Body of pancreas (tissue), 4 donors: ENCODE measurements around the gene PCBP3. TPM values are rescaled to one million over a fixed set of nuclear protein-coding genes. Genes with fewer than 3 reads are reported as not detected.

ENCODE experiments used
- ATAC-seq: fragments of 150-250 bp; one replicate; pipeline ENCODE4 v1.9.1; 2016
- DNase-seq, 4 donors: peaks; one replicate each; pipeline ENCODE4 v3.0.0-alpha.2; 2019
- H3K27ac ChIP-seq, 4 donors: fragments of 200-600 bp; sonication (generic); 1 replicate in 3 of 4; 2 replicates in 1 of 4; pipeline versions ENCODE4 v1.5.1 to v1.6.1; 2016 to 2019; ENCODE audit warnings: mild to moderate bottlenecking in 1 of 4, mixed read lengths in 1 of 4, moderate library complexity in 1 of 4
- H3K27me3 ChIP-seq, 2 donors: fragments of 200-600 bp; sonication (generic); one replicate each; pipeline ENCODE4 v1.6.0; 2016; ENCODE audit warnings: mild to moderate bottlenecking in 1 of 2
- H3K36me3 ChIP-seq, 2 donors: fragments of 200-600 bp; sonication (generic); replicated peaks in 1 of 2; 2 replicates each; pipeline ENCODE4 v1.5.1; 2016; ENCODE audit warnings: low read depth in 2 of 2; ENCODE audit not compliant: insufficient read depth in 1 of 2
- H3K4me1 ChIP-seq: fragments of 200-600 bp; sonication (generic); one replicate; pipeline ENCODE4 v1.6.0; 2016
- H3K4me3 ChIP-seq, 2 donors: fragments of 200-600 bp; sonication (generic); 1 replicate in 1 of 2; 2 replicates in 1 of 2; pipeline ENCODE4 v1.5.1; 2016 to 2019
- H3K9me3 ChIP-seq, 3 donors: fragments of 200-600 bp; sonication (generic); 1 replicate in 2 of 3; 2 replicates in 1 of 3; pipeline ENCODE4 v1.5.1; 2016
- POLR2A ChIP-seq, 3 donors: fragments of 450-650 bp; IDR thresholded peaks; one replicate each; pipeline ENCODE4 v1.6.1; 2016; ENCODE audit warnings: antibody characterized with exemption in 3 of 3, mild to moderate bottlenecking in 2 of 3
- WGBS, 2 donors: methylation state at CpG; one replicate each; pipeline ENCODE4 v1.1.5; 2017; 5-methylcytosine and 5-hydroxymethylcytosine counted together
- intact Hi-C: fragments of 100-400 bp; cut with DNase I; formaldehyde crosslinking; loops from one replicate; pipeline ENCODE4 v1.15.1; 2023
- total RNA-seq, 2 donors: library from RNA; depleted of rRNA; stranded (reverse); fragments of >200 nt; gene quantifications; one replicate each; pipeline ENCODE4 v1.1.0, GENCODE V29; 2016
- TF ChIP-seq, protein P1 (sequence below), 7 experiments: fragments of 450-650 bp in 4 of 7; fragments of 200-600 bp in 3 of 7; sonication (generic) in 3 of 7; IDR thresholded peaks; one replicate each; pipeline ENCODE4 v1.5.1; 2016 to 2019; ENCODE audit warnings: antibody characterized with exemption in 7 of 7

PCBP3 gene
- total RNA-seq, 2 donors from 2014 or later, result 1.3 to 4.6 TPM

DNA sequence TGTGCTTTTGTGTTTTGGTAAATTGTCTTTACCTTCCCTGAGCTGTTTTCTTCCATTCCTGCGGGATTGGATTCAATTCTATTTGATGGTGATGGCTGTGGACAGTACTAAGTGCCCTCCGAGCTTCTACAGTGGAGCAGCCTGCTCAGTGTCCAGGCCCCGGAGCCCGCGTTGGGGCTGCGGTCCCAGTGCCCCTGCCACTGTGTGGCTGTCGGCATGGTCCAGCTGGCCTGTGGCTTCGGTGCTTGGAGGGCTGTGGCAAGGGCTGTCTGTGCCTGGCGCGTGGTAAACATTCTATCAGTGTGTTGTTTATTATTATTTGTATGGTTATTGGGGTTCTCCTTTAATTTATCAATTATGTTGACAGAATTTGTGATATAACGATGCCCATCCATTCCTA is 228.9 kb downstream of the PCBP3 start:
- intact Hi-C loops, result no loop called here
- Histone ChIP-seq H3K4me3 (no peak overlapping the region), H3K36me3 (no peaks in the 10 kb centered on the region), H3K27ac (no peak overlapping the region), H3K27me3 (no peaks in the 10 kb centered on the region), H3K4me1 (no peaks in the 10 kb centered on the region), H3K9me3 (no peaks in the 10 kb centered on the region)
- ATAC-seq, result no peak
- WGBS, 2 donors, result 80 to 81% methylated on average over 10 to 11 of the region's 11 CpGs
- DNase-seq, result no peak
- TF ChIP-seq, protein P1, sequence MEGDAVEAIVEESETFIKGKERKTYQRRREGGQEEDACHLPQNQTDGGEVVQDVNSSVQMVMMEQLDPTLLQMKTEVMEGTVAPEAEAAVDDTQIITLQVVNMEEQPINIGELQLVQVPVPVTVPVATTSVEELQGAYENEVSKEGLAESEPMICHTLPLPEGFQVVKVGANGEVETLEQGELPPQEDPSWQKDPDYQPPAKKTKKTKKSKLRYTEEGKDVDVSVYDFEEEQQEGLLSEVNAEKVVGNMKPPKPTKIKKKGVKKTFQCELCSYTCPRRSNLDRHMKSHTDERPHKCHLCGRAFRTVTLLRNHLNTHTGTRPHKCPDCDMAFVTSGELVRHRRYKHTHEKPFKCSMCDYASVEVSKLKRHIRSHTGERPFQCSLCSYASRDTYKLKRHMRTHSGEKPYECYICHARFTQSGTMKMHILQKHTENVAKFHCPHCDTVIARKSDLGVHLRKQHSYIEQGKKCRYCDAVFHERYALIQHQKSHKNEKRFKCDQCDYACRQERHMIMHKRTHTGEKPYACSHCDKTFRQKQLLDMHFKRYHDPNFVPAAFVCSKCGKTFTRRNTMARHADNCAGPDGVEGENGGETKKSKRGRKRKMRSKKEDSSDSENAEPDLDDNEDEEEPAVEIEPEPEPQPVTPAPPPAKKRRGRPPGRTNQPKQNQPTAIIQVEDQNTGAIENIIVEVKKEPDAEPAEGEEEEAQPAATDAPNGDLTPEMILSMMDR (IDR thresholded peaks at IDR 0.05), result no peak
- no peak for TF ChIP-seq POLR2A (IDR thresholded peaks at IDR 0.05)

DNA sequence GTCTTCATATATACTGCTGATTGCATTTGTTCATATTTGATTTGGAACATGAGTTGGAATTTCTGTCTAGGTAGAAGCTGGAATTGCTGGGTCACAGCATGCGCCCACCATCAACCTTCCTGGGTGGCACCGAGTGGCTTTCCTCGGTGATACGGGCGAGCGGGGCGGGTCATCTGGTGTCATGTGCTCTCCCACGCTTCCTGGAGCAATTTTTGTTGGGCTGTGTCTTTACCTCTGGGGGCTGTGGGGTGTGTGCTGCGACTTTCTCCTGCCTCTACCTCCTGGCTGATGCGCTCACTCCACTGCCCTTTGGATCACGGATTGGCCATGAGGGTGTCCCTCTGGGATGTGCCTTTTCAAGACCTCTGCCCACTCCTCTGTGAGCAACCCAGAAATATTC is 229.4 kb downstream of the PCBP3 start:
- no peak for DNase-seq
- no peak for TF ChIP-seq POLR2A (IDR thresholded peaks at IDR 0.05)
- TF ChIP-seq, protein P1 (IDR thresholded peaks at IDR 0.05), result no peak

DNA sequence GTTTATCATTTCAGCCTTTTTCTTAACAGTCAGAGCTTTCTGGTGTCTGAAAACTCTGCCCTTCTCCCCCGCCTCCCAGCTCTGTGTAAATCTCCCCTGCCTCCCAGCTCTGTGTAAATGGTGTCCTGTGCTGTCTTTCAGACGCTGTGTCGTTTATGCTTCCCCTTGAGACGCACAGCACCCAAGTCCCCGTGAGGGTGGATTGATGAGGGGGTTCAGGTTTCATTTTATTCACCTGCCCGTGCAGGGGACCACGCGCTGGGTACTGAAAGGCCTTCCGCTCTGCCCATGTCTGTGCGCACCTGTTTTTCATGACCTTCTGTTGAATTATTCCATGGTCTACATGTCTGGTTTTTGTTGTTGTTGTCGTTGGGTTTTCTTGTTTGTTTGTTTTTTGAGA is 229.9 kb downstream of the PCBP3 start:
- Histone ChIP-seq H3K9me3 (no peaks in the 10 kb centered on the region), H3K4me3 (no peak overlapping the region), H3K36me3 (no peaks in the 10 kb centered on the region), H3K4me1 (no peaks in the 10 kb centered on the region), H3K27ac (no peak overlapping the region), H3K27me3 (no peaks in the 10 kb centered on the region)
- no peak for TF ChIP-seq POLR2A (IDR thresholded peaks at IDR 0.05)
- TF ChIP-seq, protein P1 (IDR thresholded peaks at IDR 0.05), result no peak
- ATAC-seq (no peak), DNase-seq (no peak)
- WGBS, 2 donors, result 57 to 62% methylated on average over 11 of the region's 11 CpGs
- intact Hi-C loops, result no loop called here

More for the DNA sequence above, 229.4 kb downstream of the PCBP3 start:
- H3K9me3 ChIP-seq, result no peaks in the 10 kb centered on the region
- H3K27me3 ChIP-seq, result no peaks in the 10 kb centered on the region
- 60 to 78% methylated on average over 11 of the region's 11 CpGs for WGBS, 2 donors
- intact Hi-C loops, result no loop called here
- ATAC-seq, result no peak
- H3K4me1 ChIP-seq, result no peaks in the 10 kb centered on the region
- H3K36me3 ChIP-seq, result no peaks in the 10 kb centered on the region
- H3K27ac ChIP-seq, result no peak overlapping the region
- no peak overlapping the region for H3K4me3 ChIP-seq

DNA sequence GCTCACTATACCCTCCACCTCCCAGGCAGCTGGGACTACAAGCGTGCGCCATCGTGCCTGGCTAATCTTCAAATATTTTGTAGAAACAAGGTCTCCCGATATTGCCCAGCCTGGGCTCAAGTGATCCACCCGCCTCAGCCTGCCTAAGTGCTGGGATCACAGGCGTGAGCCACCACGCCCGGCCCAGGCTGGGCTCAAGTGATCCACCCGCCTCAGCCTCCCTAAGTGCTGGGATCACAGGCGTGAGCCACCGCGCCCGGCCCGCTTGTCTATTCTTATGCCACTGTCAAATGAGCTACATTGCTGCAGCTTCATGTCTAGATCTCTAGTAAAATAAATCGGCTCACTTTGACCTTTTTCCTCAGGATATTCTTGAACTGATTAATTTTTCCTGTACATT is 230.3 kb downstream of the PCBP3 start:
- 82 to 83% methylated on average over 15 of the region's 15 CpGs for WGBS, 2 donors
- ATAC-seq (no peak), DNase-seq (no peak)
- Histone ChIP-seq H3K9me3 (no peaks in the 10 kb centered on the region), H3K27me3 (no peaks in the 10 kb centered on the region), H3K4me3 (no peak overlapping the region), H3K27ac (no peak overlapping the region), H3K4me1 (no peaks in the 10 kb centered on the region), H3K36me3 (no peaks in the 10 kb centered on the region)
- TF ChIP-seq, protein P1 (IDR thresholded peaks at IDR 0.05), result no peak
- TF ChIP-seq POLR2A (IDR thresholded peaks at IDR 0.05), result no peak
- intact Hi-C loops, result no loop called here

DNA sequence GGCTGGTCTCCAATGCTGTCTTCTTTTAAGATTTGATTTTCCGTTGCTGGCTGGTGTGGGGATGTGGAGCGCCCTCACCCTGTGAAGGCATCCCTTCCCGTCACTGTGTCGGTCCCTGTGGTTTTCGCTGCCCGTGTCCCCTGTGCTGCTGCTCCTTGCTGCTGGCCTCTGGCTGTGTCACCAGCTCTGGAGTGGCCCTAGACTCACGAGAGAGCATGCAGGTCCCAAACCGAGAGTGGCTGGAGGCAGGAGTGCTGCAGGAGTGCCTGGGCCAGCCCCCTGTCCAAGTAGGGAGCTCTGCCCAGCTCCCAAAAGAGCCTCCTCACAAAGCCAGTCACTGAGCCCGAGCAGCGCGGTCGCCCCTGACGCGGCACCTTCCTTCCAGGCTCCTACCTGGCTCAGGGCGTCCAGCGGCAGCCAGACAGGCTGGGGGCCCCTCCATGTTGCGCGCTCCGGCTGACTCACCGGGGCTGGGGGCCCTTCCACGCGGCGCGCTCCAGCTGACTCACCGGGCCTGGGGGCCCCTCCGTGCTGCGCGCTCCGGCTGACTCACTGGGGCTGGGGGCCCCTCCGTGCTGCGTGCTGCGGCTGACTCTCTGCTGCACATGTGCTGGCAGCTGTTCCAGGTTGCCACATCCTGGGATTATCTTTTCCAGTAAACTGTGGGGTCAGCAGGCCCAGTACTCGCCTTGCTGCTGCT is 231.3 kb downstream of the PCBP3 start:
- TF ChIP-seq POLR2A (IDR thresholded peaks at IDR 0.05), result no peak
- TF ChIP-seq, protein P1 (IDR thresholded peaks at IDR 0.05), result no peak
- ATAC-seq, result peak; percentile 47
- no peaks in the 10 kb centered on the region for H3K4me1 ChIP-seq
- H3K9me3 ChIP-seq, result no peaks in the 10 kb centered on the region
- WGBS, 2 donors, result 59 to 85% methylated on average over 8 to 32 of the region's 33 CpGs
- intact Hi-C loops, result no loop called here
- no peaks in the 10 kb centered on the region for H3K36me3 ChIP-seq
- peak in 3 of 4 donors; percentile 22 to 29 (median 26) for DNase-seq
- H3K4me3 ChIP-seq, result no peak overlapping the region
- no peak overlapping the region for H3K27ac ChIP-seq
- no peaks in the 10 kb centered on the region for H3K27me3 ChIP-seq
